Stimulated activated CD4-positive, alpha-beta T cell treated with anti-CD3 and anti-CD28 coated beads, TNF-alpha, amount 100 ng/mL, for 1 hour (primary cell): ENCODE results near the gene TIAM1.

Source experiments
- DNase-seq, 3 donors: peaks; one replicate each; pipeline ENCODE4 v3.0.0-alpha.2; 2020; ENCODE audit warnings: low read depth in 3 of 3, low spot score in 1 of 3

Gene TIAM1

DNA sequence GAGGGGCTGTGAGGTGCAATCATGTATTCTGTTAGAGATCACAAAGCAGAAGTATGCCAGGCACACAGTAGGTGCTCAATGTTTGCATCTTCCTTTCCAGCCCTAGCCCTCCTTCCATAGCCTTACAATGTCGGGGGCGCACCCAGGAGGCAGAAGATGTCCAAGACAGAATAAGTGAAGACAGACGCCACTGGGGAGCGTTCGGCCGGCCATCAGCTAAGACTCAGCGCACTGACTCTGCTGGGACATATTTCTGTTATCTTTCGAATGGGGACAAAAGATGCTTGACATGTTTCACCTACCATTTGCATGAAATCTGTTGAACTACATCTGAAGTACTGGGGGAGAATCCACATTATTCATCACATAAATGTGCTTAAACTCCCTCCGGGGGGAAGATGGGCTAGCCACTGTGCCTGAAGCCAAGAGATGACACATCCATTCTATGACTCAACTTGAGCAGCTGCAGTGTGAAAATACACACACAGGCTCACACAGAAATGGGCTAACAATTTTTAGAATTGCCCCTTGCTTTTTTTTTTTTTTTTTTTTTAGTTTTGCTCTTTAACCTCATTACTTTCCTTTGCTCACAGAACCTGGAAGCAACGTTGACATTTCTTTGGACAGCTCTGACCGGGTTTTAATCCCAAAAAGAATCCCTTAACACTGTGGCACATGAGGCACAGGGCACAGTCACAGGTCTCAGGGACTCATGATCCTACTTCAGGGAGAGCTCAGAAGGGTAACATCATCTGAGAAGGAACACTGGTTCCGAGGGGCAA, 7.9 kb downstream of the TIAM1 start:
- no peak for DNase-seq

DNA sequence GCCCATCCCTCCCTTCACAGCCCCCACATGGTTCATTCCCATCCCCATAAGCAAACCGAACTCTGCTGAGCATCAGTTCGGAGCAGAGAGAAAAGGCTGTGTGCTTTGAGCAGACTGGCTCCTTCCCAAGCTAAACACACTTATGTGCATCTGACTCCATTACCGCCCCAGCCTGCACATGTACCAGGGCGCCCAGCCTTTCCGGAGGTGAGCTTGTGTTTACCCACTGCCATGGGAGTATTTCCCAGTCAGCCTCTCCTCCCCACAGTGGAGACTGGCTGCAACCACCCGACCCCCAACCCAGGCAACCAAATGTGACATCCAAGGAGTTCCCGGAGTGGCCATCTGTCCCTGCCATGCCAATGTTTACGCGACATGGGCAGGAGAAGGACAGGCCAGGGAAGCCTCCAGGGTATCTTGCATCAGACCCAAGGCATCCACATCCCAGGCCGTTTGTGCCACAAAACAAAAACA, 9.4 kb downstream of the TIAM1 start:
- DNase-seq, result no peak

- DNase-seq, result no peak
These were observed 11.5 kb downstream of the TIAM1 start for GRCh38 chr21:31332525-31332924.

GRCh38 chr21:31331231-31331630, 12.8 kb downstream of the TIAM1 start:
- DNase-seq, result no peak

DNA sequence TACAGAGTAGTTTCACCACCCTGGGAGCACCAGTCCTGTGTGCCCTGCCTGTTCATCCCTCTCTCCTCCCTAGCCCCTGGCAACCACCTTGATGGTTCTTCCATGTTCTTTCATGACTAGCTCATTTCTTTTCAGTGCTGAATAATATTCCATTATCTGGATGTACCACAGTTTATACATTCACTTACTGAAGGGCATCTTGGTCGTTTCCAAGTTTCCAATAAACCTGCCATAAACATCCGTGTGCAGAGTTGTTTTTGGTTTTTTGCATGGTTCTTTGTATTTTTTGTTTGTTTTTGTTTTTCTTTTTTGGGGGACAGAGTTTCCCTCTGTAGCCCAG, 13.9 kb downstream of the TIAM1 start:
- DNase-seq, result no peak

DNA sequence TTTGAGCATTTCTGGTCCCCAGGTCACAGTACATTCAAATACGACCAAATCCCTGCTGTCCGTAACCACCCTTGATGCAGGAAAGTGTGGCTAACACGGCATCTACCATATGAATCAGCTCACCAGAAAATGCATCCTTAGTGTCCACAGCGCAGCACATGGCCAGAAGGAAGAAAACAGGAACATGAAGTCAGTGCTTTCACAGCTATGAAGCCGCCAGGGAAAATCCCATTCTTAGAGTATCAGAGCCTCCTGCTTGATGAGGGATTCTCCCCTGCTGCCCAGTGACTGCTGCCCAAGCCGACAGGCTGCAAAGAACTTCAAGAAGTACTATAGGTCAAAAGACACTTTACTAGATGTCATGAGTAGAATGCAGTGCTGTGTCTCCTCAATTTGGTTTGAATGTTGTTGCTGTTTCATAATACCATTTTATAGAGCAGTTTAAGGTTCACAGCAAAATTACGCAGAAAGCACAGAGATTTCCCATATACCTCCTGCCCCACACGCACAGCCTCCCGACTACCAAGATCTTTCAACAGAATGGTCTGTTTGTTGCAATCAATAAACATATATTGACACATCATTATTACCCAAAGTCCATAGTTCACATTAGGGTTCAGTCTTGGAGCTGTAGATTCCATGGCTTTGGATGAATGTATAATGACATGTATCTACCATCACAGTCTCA, 14.5 kb downstream of the TIAM1 start:
- no peak for DNase-seq

GRCh38 chr21:31326522-31327242, 17.4 kb downstream of the TIAM1 start:
- no peak for DNase-seq

DNA sequence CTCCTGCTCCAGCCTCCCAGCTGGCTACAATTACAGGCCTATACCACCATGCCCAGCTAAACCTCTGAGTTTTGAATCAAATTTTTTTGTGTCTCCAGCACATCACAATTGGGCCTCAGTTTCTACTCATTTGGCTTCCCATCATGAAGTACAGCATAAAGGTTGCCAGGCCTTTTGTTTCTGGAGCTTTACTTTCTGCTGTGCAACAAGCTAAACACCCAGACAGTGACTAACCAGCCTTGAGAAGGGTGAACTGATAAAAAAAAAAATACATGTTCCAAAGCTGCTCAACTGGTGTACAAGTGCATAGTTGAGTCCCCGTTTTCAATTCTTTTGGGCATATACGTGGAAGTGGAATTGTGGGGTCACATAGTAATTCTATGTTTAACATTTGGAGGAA, 25.1 kb downstream of the TIAM1 start:
- no peak for DNase-seq

- DNase-seq, result no peak
These were observed 26.4 kb downstream of the TIAM1 start for GRCh38 chr21:31317688-31318087.

- no peak for DNase-seq
These were observed 27.4 kb downstream of the TIAM1 start for GRCh38 chr21:31316488-31317169.

- DNase-seq, result no peak
These were observed 28.0 kb downstream of the TIAM1 start for GRCh38 chr21:31316072-31316471.

GRCh38 chr21:31310750-31311149, 33.3 kb downstream of the TIAM1 start:
- no peak for DNase-seq

DNA sequence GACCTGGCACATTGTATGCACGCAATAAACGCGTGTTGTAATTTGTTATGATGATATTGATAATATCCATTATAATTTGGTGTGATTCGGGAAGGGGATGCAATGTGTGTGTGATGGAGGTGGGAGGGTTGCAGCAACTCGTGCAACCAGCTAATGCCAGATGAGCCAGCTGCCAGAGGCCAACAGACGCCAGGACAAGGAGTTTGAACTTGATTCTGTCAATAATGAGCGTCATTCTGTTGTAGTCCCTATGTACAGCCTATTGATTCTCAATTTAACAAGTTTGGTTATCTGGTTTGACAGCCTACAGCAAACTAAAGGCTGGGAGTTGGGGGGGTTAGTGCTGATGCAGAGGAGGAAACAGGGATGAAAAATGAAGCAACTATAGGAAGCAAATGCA, 35.5 kb downstream of the TIAM1 start:
- DNase-seq, result no peak

- no peak for DNase-seq
These were observed 38.2 kb downstream of the TIAM1 start for GRCh38 chr21:31305888-31306287.

GRCh38 chr21:31299291-31300147, 44.5 kb downstream of the TIAM1 start:
- DNase-seq, result no peak

DNA sequence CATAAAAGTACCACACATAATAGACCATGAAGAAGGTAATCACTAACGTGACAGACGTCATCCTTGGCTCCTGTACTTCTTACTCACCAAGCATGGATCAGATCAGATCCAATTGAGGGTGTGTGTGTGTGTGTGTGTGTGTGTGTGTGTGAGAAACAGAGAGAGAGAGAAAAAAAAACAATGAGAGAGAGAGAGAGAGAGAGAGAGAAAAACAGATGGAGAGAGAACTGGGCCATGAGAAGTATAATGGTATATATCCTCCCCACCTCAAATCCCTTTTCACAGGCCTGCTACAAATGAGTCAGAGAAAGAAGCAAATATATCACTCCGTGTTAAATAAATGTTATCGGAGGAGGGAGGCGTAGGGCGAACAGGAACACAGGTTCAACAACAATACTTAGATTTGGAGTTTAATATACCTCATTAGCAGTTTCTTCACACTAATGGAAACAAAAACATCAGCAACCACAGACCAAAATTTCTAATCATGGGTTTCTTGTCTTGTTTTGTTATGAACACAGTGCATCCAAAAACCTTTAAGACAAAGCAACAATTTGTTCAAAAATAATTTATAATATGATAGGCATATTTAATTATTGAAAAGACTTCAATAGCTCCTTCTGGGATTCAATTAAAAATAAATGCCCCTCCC, 45.3 kb downstream of the TIAM1 start:
- DNase-seq, result no peak

GRCh38 chr21:31297806-31298205, 46.3 kb downstream of the TIAM1 start:
- no peak for DNase-seq

- no peak for DNase-seq
These were observed 48.4 kb downstream of the TIAM1 start for GRCh38 chr21:31295676-31296075.

- no peak for DNase-seq
These were observed 49.4 kb downstream of the TIAM1 start for GRCh38 chr21:31294691-31295090.

DNA sequence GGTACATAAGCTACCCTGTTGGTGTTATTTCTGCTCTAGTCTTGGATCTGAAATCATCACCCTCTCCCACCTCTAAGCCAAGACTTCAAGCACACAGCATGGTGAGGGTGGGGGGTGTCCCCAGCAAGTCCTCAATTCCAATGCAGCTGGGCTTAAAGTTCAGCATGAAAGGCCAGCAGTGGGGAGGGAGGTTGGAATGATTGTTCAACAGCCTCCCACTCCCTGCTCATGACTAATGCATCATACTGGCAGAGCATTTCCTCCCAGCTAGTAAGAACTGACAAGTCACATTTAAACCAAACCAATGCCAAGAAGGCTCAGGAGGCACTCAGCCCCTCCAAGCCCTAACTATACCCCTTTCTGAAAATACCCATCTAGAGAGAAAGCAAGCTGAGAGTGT, 50.1 kb downstream of the TIAM1 start:
- peak in 1 of 3 donors; percentile 38 for DNase-seq
